RPMI8226 (cell line): ENCODE measurements around the gene CIC.

Experiments
- DNase-seq: peaks from one replicate; pipeline ENCODE4 v3.0.0-alpha.2; 2015

The CIC gene

DNA sequence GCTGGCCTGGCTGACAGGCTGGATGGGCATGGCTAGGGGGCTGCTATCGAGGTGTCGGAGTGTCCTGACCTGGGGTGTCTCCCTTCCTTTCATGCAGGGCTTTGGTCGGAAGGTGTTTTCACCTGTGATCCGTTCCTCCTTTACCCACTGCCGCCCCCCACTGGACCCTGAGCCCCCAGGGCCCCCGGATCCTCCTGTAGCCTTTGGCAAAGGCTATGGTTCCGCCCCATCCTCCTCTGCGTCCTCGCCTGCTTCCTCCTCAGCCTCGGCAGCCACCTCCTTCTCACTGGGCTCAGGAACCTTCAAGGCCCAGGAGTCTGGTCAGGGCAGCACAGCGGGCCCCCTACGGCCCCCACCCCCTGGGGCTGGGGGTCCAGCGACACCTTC lies 21.1 kb downstream of the CIC start:
- DNase-seq, result no peak

GRCh38 chr19:42290523-42291434 lies 21.7 kb downstream of the CIC start:
- DNase-seq, result peak; percentile 49

GRCh38 chr19:42291435-42291810 lies 22.4 kb downstream of the CIC start:
- DNase-seq, result no peak

GRCh38 chr19:42292042-42292960 lies 23.2 kb downstream of the CIC start:
- no peak for DNase-seq

- no peak for DNase-seq
Observed at GRCh38 chr19:42292963-42293362, 23.9 kb downstream of the CIC start.

- no peak for DNase-seq
Observed at GRCh38 chr19:42293540-42293939, 24.5 kb downstream of the CIC start.

DNA sequence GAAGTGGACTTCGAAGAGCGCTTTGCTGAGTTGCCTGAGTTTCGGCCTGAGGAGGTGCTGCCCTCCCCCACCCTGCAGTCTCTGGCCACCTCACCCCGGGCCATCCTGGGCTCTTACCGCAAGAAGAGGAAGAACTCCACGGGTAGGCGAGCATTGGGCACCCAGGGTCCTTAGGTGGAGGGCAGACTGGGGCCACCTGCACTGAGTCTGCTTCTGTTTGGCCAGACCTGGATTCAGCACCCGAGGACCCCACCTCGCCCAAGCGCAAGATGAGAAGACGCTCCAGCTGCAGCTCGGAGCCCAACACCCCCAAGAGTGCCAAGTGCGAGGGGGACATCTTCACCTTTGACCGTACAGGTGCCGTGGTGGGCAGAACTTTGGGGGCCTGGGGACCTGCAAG lies 24.9 kb downstream of the CIC start:
- DNase-seq, result no peak

- DNase-seq, result no peak
Observed at GRCh38 chr19:42294471-42295137, 25.6 kb downstream of the CIC start.

GRCh38 chr19:42295342-42295741 lies 26.3 kb downstream of the CIC start:
- DNase-seq, result no peak

DNA sequence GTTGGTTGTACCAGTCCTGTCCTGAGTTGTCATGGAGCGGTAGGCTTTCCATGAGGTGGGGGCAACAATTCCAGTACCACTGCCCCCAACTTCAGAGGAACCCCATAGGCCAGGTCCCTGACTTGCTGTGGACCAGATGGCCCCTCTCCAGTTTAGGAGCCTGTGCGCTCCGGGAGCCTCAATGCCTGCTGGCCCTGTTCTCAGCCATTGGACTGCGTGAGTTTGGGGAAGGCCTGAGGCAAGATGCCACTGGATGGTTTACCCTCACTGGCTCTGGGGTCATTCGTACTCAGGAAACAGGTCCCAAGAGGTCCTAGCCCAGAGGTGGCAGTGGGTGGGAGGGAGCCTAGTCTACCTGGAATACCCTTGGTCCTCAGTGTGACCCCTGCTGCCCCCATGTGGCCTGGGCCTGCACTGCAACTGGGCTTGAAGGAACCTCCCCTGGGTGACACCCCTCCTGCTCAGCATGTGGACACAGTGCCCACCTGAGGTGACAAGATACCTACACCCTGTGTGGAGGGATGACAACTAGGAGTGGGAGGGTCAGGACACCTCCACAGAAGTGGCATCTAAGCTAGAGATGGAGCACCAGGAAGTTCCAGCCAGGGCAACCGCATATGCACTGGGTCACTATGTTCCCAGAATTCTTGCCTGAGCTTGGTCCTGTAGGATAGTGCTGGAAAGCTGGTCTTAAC lies 26.9 kb downstream of the CIC start:
- DNase-seq, result peak; percentile 72

DNA sequence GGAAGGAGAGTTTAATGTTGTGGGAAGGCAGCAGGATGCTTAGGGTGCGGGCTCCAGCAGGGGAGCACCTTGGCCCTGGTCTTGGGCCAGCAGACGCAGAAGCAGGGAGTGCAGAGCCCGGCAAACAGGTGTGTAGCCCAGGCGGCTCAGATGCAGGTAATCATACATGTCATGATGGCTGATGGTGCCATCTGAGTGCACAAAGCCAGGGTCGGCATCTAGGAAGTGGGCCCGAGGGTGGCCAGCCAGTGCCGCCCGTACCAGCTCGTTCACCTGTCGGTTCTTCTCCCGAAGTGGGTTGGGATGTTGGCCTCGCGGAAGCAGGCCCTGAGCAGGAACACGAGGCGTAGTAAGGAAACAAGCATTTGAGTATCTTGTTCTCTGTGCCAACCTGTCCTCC lies 28.0 kb downstream of the CIC start:
- no peak for DNase-seq

DNA sequence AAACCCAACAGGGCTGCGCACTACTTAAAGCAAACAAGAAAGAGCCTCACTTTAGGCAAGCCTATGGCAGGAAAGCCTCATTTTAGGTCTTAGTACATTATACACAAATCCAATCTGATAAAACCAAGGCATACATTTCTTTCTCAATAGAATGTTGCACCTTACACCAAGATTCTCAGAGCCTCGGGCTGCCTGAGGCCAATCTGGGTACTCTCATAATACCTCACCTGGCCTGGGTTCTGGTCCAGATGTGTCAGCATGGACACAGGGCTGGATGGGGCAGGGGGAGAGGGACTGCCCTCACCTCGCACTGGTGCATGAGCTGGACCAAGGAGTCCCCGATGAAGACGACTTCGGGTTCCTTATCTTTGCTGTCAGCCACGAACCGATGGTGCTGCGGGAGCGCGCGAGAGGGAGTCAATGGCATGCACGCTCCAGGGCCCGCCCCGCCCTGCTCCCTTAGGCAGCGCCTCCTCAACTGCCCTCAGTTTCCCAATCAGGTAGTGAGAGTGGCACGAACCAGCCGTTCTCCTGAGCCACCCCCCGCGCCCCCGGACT lies 32.7 kb downstream of the CIC start, which contains the start of gene PRR19:
Gene PRR19 (plus strand): TSS at position 487 of the 558 bp plus-strand sequence. CDS start 7,453 bp downstream, outside the sequence.
- no peak for DNase-seq

DNA sequence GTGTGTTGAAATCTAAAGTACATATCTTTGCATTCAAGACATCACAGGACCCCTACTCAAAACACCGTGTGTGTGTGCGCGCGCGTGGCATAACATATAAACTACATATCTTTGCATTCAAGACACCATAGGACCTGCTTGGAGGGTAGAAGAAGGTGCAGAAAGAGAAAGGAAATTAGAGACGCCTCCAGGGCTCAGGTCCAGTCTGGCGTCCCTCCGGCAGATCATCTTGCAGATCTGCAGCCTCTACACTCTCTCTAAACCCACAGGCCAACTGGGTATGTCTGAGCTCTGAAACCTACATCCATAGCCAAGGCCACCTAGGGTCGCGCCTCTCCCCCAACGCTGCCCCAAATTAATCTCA lies 34.0 kb downstream of the CIC start:
- DNase-seq, result no peak

DNA sequence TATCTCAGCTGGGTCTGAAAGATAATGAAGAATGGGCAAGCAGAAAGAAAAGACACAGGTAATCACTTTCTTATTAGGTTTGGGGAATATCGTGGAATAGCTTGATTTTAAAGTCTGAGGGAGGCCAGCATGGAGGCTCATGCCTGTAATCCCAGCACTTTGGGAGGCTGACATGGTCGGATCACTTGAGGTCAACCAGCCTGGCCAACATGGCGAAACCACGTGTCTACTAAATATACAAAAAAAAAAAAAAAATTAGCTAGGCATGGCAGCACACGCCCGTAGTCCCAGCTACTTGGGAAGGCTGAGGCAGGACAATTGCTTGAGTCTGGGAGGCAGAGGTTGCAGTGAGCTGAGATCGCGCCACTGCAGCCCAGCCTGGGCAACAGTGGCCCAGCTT lies 34.8 kb downstream of the CIC start:
- no peak for DNase-seq

- no peak for DNase-seq
Observed at GRCh38 chr19:42306646-42307045, 37.6 kb downstream of the CIC start.

GRCh38 chr19:42309686-42310085 lies 40.6 kb downstream of the CIC start:
- no peak for DNase-seq

- DNase-seq, result peak; percentile 33
Observed at GRCh38 chr19:42311657-42312056, 42.6 kb downstream of the CIC start.

DNA sequence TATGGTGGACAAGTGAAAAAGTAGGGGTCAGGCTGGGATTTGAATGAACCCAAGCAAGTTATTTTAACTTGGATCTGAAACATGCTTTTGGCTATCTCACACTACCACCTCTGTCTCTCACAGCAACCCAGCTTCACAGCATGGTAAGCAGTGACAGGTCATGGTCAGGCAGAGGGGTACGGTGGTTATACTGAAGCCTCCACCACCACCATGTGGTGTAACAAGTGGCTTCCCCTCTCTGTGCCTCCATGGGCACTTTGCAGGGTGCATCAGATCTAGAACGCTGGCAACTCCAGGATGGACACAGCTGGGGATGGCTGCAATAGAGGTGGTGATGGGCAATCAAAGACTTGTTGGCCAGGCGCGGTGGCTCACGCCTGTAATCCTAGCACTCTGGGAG lies 43.3 kb downstream of the CIC start:
- DNase-seq, result no peak

DNA sequence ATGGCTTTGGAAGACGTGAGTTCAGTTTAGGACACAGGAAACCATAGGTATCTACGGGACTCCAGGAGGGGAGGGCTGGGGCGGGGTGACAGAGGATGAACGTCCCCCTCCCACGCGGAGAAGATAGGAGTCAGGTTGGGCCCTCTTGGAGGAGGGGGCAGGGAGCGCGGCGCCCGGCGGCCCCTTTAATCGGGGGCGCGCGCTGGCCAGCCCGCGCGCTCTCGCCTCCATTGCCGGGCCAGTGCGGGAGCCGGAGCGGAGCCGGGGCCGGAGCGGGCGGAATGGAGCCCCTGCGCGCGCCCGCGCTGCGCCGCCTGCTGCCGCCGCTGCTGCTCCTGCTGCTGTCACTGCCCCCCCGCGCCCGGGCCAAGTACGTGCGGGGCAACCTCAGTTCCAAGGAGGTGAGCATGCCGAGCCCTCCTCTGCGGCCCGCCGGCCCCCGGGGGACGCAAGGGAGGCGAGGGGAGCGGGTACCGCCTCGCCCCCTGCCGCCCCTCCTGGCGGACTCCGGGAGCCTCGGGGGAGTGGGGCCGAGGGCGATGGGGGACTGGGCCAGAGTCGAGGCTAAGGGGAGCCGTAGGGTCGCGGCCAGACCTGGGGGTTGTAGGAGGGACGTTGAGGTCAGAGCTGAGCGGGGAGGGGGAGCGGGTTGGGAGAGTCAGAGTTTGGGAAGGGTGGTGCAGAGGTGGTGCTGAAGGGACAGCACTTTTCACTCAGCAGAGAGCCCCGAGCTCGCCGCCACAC lies 44.2 kb downstream of the CIC start, which contains the start of gene TMEM145:
Gene TMEM145 (plus strand): TSS at position 214 of the 744 bp plus-strand sequence. CDS start 68 bp downstream, at position 282.
- peak; percentile 65 for DNase-seq

GRCh38 chr19:42313840-42314755 lies 45.0 kb downstream of the CIC start:
- DNase-seq, result no peak
